ENCODE data around the gene TEDC1.

The TEDC1 gene

GRCh38 chr14:105473677-105474482, 17.2 kb upstream of the TEDC1 start:
- no peak overlapping the region for H3K27ac ChIP-seq
- TF ChIP-seq, protein P1, sequence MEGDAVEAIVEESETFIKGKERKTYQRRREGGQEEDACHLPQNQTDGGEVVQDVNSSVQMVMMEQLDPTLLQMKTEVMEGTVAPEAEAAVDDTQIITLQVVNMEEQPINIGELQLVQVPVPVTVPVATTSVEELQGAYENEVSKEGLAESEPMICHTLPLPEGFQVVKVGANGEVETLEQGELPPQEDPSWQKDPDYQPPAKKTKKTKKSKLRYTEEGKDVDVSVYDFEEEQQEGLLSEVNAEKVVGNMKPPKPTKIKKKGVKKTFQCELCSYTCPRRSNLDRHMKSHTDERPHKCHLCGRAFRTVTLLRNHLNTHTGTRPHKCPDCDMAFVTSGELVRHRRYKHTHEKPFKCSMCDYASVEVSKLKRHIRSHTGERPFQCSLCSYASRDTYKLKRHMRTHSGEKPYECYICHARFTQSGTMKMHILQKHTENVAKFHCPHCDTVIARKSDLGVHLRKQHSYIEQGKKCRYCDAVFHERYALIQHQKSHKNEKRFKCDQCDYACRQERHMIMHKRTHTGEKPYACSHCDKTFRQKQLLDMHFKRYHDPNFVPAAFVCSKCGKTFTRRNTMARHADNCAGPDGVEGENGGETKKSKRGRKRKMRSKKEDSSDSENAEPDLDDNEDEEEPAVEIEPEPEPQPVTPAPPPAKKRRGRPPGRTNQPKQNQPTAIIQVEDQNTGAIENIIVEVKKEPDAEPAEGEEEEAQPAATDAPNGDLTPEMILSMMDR (IDR thresholded peaks at IDR 0.05): no peak
- no peaks in the 10 kb centered on the region for H3K9me3 ChIP-seq
- no peaks in the 10 kb centered on the region for H3K36me3 ChIP-seq
- H3K27me3 ChIP-seq: peaks cover 71% of the 10 kb centered on the region
- peaks cover 9 to 17% of the 10 kb centered on the region in 2 experiments for H3K4me1 ChIP-seq (ENCODE audit: control insufficient read depth in 1 of 2, insufficient read depth in 1 of 2, low read depth in 1 of 2, low read length in 1 of 2)
- H3K4me3 ChIP-seq (ENCODE audit: low read depth in 1 of 2, low read length in 1 of 2): peak overlapping the region; percentile 47 to 57

- H3K4me3 ChIP-seq (ENCODE audit: low read depth in 1 of 2, low read length in 1 of 2): peak within 1 kb of the TSS; percentile 47 to 57
- H3K9me3 ChIP-seq: no peaks in the 10 kb centered on the region
- H3K36me3 ChIP-seq: no peaks in the 10 kb centered on the region
- H3K4me1 ChIP-seq (ENCODE audit: control insufficient read depth in 1 of 2, insufficient read depth in 1 of 2, low read depth in 1 of 2, low read length in 1 of 2): peaks cover 9 to 17% of the 10 kb centered on the region in 2 experiments
- H3K27ac ChIP-seq: no peak within 1 kb of the TSS
- peaks cover 79% of the 10 kb centered on the region for H3K27me3 ChIP-seq
- TF ChIP-seq, protein P1 (IDR thresholded peaks at IDR 0.05): no peak
These were observed 16.4 kb upstream of the TEDC1 start, which contains the start of gene CRIP2 for GRCh38 chr14:105474483-105475268. TSS of gene CRIP2 (plus strand) at chr14:105474821. CDS start at chr14:105474863, 42 bp downstream.

GRCh38 chr14:105475269-105476096, 15.6 kb upstream of the TEDC1 start:
- no peak overlapping the region for H3K27ac ChIP-seq
- H3K27me3 ChIP-seq: peaks cover 87% of the 10 kb centered on the region
- H3K4me1 ChIP-seq (ENCODE audit: control insufficient read depth in 1 of 2, insufficient read depth in 1 of 2, low read depth in 1 of 2, low read length in 1 of 2): peaks cover 9 to 17% of the 10 kb centered on the region in 2 experiments
- TF ChIP-seq, protein P1 (IDR thresholded peaks at IDR 0.05): no peak
- H3K9me3 ChIP-seq: no peaks in the 10 kb centered on the region
- H3K36me3 ChIP-seq: no peaks in the 10 kb centered on the region
- peak overlapping the region in 1 of 2 experiments; percentile 35 for H3K4me3 ChIP-seq (ENCODE audit: low read depth in 1 of 2, low read length in 1 of 2)

DNA sequence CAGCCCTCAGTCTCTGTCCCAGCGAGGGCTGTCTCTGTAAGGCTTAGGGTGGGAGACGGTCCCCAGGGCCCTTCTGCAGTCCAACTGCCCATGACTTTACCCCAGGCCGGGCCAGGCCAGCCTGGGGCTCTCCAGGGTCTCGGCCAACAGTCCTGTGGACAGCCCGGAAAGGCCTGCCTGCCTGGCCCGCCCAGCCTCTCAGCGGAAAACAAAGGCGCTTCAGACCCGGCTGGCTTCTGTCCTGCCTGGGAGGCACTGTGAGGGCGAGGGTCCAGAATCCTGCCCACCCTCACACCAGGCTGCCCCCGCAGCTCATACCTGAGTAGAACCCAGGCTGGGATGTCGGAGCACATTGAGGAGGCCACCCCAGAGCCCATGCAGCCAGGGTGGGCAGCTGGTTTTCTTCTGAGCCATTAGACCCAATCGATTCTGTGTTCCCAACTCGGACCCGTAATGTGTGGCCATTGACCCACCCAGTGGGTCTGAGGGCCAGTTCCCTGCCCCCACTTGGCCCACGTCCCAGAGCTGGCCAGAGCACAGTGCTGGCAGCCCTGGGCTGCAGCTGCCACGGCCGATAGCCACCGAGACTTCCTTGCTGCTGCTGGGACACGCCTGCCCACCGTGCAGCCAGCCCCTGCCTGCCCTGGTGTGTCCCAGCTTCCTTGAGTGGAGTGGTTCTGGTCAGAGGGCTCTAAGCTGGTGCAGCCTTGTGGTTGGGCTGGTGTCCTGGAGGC, 14.8 kb upstream of the TEDC1 start:
- H3K27ac ChIP-seq: no peak overlapping the region
- no peaks in the 10 kb centered on the region for H3K36me3 ChIP-seq
- H3K4me1 ChIP-seq (ENCODE audit: control insufficient read depth in 1 of 2, insufficient read depth in 1 of 2, low read depth in 1 of 2, low read length in 1 of 2): peaks cover 14 to 24% of the 10 kb centered on the region in 2 experiments
- no peak overlapping the region for H3K4me3 ChIP-seq (ENCODE audit: low read depth in 1 of 2, low read length in 1 of 2)
- H3K9me3 ChIP-seq: no peaks in the 10 kb centered on the region
- TF ChIP-seq, protein P1 (IDR thresholded peaks at IDR 0.05): no peak
- H3K27me3 ChIP-seq: peaks cover 95% of the 10 kb centered on the region
